Activated CD4-positive, alpha-beta T cell treated with anti-CD3 and anti-CD28 coated beads, Interleukin-2, amount 10 ng/mL, durations not matched to agents 7 days and 5 days (primary cell): Measurements from ENCODE around the gene PROM2. TPM values are rescaled to one million over a fixed set of nuclear protein-coding genes. Genes with fewer than 3 reads are reported as not detected.

Experiments
- CTCF ChIA-PET: fragments of 350-600 bp; sonication (Branson Sonifier 250); formaldehyde crosslinking; loops from one replicate; lab custom pipeline; 2021; ENCODE audit warnings: antibody characterized with exemption; lab: Charles Lee
- POLR2A ChIA-PET: fragments of 350-600 bp; sonication (Branson Sonifier 250); formaldehyde crosslinking; loops from one replicate; lab custom pipeline; 2021; ENCODE audit warnings: antibody characterized with exemption; lab: Charles Lee
- DNase-seq: peaks from one replicate; pipeline ENCODE4 v3.0.0-alpha.2; 2020
- H3K27ac Mint-ChIP-seq: one replicate; pipeline ENCODE4 v1.8.0; 2021; ENCODE audit warnings: mild to moderate bottlenecking, moderate library complexity, mixed read lengths
- H3K27me3 Mint-ChIP-seq: one replicate; pipeline ENCODE4 v1.8.0; 2021; ENCODE audit warnings: mixed read lengths
- H3K36me3 Mint-ChIP-seq: one replicate; pipeline ENCODE4 v1.8.0; 2021; ENCODE audit warnings: low read depth, mixed read lengths
- H3K4me1 Mint-ChIP-seq: one replicate; pipeline ENCODE4 v1.8.0; 2021; ENCODE audit warnings: mixed read lengths
- H3K4me3 Mint-ChIP-seq: one replicate; pipeline ENCODE4 v1.8.0; 2021; ENCODE audit warnings: mild to moderate bottlenecking, moderate library complexity, mixed read lengths
- H3K9me3 Mint-ChIP-seq: one replicate; pipeline ENCODE4 v1.8.0; 2021; ENCODE audit warnings: mixed read lengths
- total RNA-seq, 2 experiments: library from RNA; stranded (reverse); gene quantifications; one replicate each; pipeline ENCODE4 v1.2.3, GENCODE V29; 2021

Gene PROM2
- total RNA-seq, 2 experiments from 2014 or later = 0.08 to 0.42 TPM

DNA sequence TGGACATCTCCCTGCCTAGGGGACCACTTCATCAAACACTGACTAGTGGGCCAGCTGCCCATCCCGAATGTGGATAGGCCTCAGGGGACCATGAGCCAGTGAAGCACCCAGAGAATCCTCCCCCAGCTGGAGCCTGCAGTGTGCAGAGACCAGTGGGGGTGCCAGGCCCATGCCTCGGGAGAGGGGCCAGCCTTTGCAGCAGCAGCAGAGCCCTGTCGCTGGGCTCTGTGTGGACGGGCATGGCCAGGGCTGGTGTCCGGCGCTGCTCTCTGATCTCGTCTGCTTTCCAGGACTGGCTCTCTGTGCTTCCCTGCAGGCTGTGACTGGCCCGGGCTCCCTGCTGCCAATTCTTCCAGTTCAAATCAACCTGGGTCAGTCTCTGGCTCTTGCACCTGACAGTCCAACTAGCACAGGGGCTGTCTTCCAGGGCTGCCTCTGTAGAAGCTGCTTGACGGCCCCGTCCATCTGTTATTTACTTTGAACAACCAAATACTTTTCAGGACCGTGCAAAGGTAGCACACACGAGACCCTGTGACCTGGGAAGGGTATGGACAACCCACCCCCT, 34.3 kb downstream of the PROM2 start:
- Mint-ChIP-seq H3K4me3 (no peak overlapping the region), H3K36me3 (no peaks in the 10 kb centered on the region), H3K4me1 (no peaks in the 10 kb centered on the region), H3K27ac (no peak overlapping the region), H3K27me3 (no peaks in the 10 kb centered on the region), H3K9me3 (no peaks in the 10 kb centered on the region)
- ChIA-PET POLR2A (no interaction called here), CTCF (no interaction called here)
- no peak for DNase-seq

DNA sequence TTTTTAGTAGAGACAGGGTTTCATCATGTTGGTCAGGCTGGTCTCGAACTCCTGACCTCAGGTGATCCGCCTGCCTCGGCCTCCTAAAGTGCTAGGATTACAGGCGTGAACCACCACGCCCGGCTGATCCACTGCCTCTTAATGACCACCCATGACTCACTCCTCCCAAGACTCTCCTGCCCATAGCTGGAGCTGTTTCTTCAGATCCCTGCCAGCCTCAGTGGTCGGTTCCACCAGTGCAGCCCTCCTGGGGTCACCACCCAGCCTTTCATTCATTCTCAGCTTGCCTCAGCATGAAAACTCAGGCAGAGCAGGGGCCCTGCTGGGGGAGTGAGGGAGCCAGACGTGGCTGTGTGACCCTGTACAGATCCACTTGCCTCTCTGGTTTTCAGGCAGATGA, 35.4 kb downstream of the PROM2 start:
- Mint-ChIP-seq H3K27me3 (no peaks in the 10 kb centered on the region), H3K4me3 (no peak overlapping the region), H3K4me1 (no peaks in the 10 kb centered on the region), H3K27ac (no peak overlapping the region), H3K36me3 (no peaks in the 10 kb centered on the region), H3K9me3 (no peaks in the 10 kb centered on the region)
- POLR2A ChIA-PET = no interaction called here
- CTCF ChIA-PET = no interaction called here
- DNase-seq = no peak

DNA sequence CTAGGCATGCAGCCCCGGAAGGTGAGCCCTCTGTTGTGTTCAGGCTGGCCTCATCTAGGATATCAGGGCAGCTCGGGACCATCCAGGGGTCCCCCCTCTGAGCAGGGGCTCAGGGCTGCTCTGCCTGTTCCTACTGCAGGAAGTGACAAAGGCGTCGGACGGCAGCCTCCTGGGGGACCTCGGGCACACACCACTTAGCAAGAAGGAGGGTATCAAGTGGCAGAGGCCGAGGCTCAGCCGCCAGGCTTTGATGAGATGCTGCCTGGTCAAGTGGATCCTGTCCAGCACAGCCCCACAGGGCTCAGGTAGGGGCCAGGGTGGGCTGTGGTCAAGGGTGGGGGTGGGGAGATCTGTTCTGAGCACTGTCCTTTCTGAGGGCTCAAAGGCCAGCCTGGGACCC, 36.0 kb downstream of the PROM2 start:
- Mint-ChIP-seq H3K27ac (no peak overlapping the region), H3K4me1 (no peaks in the 10 kb centered on the region), H3K36me3 (no peaks in the 10 kb centered on the region), H3K9me3 (no peaks in the 10 kb centered on the region), H3K4me3 (no peak overlapping the region), H3K27me3 (no peaks in the 10 kb centered on the region)
- POLR2A ChIA-PET = no interaction called here
- CTCF ChIA-PET = no interaction called here
- no peak for DNase-seq

DNA sequence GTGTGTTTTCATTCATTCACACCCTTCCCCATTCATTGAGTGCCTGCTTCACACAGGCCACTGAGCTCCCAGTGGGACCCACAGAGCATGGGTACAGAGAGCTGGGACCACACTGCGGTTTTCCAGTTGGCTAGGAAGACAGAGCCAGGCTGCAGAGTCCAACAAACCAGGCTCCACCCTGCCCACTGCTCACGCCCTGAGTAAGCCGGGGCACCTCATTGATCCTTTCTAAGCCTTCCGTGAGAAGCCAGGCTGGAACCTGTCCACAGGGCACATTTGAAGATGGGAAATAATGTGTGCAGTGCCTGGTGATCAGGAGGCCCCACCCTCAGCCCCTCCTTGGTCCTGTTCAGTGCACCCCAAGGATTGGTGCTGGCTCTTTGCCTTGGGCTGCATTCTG, 36.4 kb downstream of the PROM2 start:
- ChIA-PET POLR2A (no interaction called here), CTCF (no interaction called here)
- no peaks in the 10 kb centered on the region for H3K36me3 Mint-ChIP-seq
- no peaks in the 10 kb centered on the region for H3K27me3 Mint-ChIP-seq
- DNase-seq = no peak
- H3K9me3 Mint-ChIP-seq = no peaks in the 10 kb centered on the region
- no peaks in the 10 kb centered on the region for H3K4me1 Mint-ChIP-seq
- no peak overlapping the region for H3K27ac Mint-ChIP-seq
- H3K4me3 Mint-ChIP-seq = no peak overlapping the region

DNA sequence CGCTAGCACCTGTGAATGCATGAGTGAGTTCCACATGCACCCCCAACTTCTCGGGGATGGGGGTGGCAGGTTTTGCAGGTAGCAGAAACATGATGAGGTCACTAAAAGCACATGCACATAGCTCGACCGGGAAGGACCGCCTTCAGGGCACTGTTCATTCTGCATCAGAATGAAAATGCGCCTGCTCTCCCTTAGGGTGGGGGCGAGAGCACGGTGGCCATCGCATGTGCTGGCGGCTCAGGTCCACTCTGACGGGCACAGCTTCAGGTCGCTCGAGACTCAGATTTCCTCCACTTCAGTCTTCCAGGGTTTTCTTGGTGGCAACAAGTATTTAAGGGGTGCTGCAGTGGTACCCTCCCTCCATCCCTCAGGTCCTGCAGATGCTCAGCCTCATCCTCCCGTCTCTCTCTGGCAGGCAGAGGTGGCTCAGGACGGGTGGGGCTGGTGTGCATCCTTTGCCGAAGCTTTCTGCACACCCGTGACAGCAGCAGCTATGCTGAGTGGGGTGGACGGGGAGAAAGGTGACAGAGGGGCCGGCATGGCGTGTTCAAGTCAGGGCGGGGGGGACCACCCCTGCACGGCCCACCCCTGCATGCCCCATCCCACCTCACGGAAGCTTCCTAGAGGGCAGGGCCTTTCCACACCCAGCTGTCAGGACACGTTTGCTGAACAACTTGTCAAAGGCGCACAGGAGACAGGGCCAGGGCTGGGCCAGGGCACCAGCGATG, 37.7 kb downstream of the PROM2 start:
- Mint-ChIP-seq H3K36me3 (no peaks in the 10 kb centered on the region), H3K27ac (no peak overlapping the region), H3K4me3 (no peak overlapping the region), H3K27me3 (no peaks in the 10 kb centered on the region), H3K9me3 (no peaks in the 10 kb centered on the region), H3K4me1 (no peaks in the 10 kb centered on the region)
- ChIA-PET CTCF (interaction anchor here (1.0 to 1.2 kb wide), 2 partner anchors 10 to 77 kb away, joined by 3 read pairs; no protein-coding TSS in a partner anchor), POLR2A (no interaction called here)
- no peak for DNase-seq

DNA sequence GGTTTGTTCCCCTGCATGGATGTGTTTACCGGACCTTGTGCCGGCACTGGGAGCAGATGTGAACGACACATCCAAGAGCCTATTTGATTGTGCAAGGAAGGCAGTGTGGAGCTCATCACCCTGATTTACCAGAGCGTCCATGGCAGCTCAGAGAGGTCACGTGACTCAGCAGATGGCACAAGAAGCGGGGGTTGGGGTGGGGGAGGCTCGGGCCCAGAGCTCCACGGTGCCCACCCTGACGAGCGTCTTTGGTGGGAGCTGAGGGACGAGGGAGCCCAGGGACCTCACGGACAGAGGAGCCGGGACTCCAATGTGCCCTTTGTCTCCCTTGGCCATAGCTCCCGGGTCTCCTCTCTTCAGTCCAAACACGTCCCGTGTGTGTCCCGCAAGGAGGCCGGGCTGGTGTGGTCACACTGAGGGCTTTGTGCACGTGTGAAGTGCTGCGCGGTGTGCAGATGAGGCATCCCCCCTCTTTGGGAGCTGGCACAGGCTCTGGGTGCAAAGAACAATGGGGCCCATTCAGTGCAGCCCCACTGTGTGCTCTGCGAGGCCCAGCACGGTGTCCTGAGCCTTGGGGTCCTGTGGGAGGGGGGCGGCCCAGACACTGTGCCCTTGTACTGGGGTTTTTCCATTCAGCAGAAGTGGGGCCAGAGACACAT, 38.4 kb downstream of the PROM2 start:
- no peaks in the 10 kb centered on the region for H3K4me1 Mint-ChIP-seq
- H3K27ac Mint-ChIP-seq = no peak overlapping the region
- no peak for DNase-seq
- no peaks in the 10 kb centered on the region for H3K9me3 Mint-ChIP-seq
- ChIA-PET POLR2A (no interaction called here), CTCF (interaction anchor here (1.0 to 1.2 kb wide), 2 partner anchors 9 to 77 kb away, joined by 3 read pairs; no protein-coding TSS in a partner anchor)
- no peaks in the 10 kb centered on the region for H3K36me3 Mint-ChIP-seq
- no peaks in the 10 kb centered on the region for H3K27me3 Mint-ChIP-seq
- H3K4me3 Mint-ChIP-seq = no peak overlapping the region

DNA sequence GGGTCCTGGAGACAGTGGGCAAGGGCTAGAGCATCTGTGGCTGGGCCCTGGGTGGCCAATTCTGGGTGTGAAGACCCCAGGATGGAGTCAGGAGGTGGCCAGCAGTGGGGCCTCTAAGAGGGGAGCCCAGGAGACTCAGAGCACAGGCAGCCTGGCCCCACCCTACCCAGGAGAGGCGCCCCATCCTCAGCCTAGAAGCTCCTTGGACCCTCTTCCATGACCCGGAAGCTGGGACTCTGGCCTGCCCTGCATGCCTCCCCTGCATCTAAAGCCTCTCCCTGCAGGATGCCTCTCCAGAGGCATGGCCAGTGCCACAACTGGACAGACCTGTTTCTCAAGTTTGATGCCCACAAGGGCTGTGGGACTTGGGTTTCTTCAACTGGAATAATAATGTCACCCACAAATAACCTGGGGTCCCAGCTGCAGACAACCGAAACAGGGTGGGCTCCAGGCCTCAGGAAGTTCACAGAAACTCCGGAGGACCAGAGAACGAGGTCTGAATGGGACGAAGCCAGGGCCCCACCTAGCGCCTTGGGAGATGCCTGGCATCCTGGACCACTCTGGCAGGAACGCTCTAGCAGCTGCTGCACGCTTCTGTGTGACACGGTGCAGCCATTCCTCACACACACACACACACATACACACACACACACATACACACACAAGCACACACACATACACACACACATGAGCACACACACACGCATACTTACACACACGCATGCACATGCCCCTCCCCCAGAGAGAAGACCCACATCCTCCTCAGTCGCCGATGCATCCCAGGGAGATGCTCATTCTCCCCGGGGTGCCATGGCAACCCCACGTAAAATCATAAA, 39.3 kb downstream of the PROM2 start:
- CTCF ChIA-PET = interaction anchor here (1.2 kb wide), 1 partner anchor 76 kb away, joined by 3 read pairs; no protein-coding TSS in a partner anchor
- no peak for DNase-seq
- Mint-ChIP-seq H3K36me3 (no peaks in the 10 kb centered on the region), H3K9me3 (no peaks in the 10 kb centered on the region), H3K27ac (no peak overlapping the region), H3K4me3 (no peak overlapping the region), H3K27me3 (no peaks in the 10 kb centered on the region), H3K4me1 (no peaks in the 10 kb centered on the region)
- POLR2A ChIA-PET = no interaction called here

DNA sequence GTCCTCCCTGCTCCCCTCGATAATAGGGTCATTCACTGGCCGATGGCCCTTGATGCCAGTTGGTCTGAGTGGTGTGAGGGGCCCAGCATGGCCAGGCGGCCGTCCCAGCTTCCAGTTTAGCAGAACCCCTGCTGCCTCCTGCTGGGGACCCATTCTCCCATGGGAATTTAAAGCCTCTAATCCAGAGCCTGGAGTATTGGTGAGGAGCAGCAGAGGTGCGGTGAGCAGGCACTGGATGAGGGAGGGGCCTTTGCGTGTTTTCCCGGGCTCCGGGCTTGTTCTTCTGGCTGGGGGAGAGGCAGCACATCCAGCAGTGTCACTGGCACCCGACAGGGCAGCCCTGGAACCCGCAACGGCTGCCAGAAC, 40.3 kb downstream of the PROM2 start:
- no peak overlapping the region for H3K4me3 Mint-ChIP-seq
- no peaks in the 10 kb centered on the region for H3K36me3 Mint-ChIP-seq
- H3K4me1 Mint-ChIP-seq = no peaks in the 10 kb centered on the region
- H3K9me3 Mint-ChIP-seq = no peaks in the 10 kb centered on the region
- CTCF ChIA-PET = no interaction called here
- no peak for DNase-seq
- H3K27ac Mint-ChIP-seq = no peak overlapping the region
- POLR2A ChIA-PET = no interaction called here
- no peaks in the 10 kb centered on the region for H3K27me3 Mint-ChIP-seq

DNA sequence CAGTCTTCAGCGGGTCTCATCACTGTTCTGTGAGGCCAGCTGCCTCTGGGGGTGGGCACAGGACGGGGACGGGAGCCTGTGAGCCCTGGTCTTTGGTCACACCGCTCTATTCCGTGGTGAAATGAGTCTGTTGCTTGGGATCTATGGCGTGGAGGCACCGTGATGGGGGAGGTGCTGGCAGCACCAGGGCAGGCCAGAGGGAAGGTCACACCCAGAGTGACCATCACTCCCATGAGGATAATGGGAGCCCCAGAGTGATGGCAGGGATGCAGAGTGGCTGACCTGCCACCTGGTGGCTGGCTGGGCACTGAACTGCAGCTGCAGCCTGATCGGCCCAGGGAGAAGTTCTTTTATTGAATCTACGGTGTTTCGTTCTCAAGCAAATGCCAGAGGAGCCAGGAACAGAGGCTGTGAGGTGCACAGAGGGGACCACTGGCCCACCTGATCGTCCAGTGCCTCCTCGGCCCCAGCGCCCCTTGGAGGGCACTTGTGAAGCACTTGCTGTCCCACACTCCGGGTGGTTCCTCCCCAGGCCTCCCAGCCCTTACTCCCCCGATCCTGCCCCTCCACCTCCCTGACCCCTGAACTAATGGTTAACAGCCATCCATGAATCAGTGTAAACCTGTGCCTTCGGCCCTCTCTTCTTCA, 40.8 kb downstream of the PROM2 start:
- DNase-seq = no peak
- H3K27ac Mint-ChIP-seq = no peak overlapping the region
- ChIA-PET POLR2A (no interaction called here), CTCF (no interaction called here)
- no peaks in the 10 kb centered on the region for H3K27me3 Mint-ChIP-seq
- H3K9me3 Mint-ChIP-seq = no peaks in the 10 kb centered on the region
- H3K36me3 Mint-ChIP-seq = no peaks in the 10 kb centered on the region
- no peak overlapping the region for H3K4me3 Mint-ChIP-seq
- no peaks in the 10 kb centered on the region for H3K4me1 Mint-ChIP-seq

DNA sequence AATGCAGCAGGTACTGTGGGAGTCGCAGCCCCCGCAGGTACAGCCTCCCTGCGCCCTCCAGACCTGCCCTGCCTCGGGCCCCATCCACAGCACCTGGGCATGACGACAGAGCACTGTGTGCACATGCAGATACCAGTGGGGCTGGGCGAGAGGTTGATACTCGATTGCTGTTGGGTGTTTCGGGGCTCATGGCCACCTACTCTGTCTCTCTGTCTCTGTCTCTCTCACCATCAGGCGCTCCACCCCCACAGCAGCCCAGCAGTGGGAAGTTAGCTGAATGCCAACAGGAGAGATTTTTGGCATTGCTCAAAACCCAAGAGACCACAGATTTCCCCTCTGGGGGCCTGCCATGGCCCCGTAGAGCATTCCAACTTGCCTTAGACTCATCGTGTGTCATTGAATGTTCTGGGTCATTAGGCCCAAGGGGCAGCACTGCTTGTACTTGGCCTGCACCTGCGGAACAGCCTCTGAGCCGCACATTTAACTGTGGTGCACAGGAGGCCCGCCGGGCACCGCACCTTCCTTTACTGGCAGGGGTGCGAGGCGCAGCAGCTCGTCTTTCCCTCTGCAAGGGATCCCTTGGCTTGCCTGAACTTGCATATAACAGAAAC, 41.7 kb downstream of the PROM2 start:
- DNase-seq = no peak
- Mint-ChIP-seq H3K36me3 (no peaks in the 10 kb centered on the region), H3K4me1 (no peaks in the 10 kb centered on the region), H3K4me3 (no peak overlapping the region), H3K9me3 (no peaks in the 10 kb centered on the region), H3K27ac (no peak overlapping the region), H3K27me3 (no peaks in the 10 kb centered on the region)
- ChIA-PET POLR2A (no interaction called here), CTCF (no interaction called here)

DNA sequence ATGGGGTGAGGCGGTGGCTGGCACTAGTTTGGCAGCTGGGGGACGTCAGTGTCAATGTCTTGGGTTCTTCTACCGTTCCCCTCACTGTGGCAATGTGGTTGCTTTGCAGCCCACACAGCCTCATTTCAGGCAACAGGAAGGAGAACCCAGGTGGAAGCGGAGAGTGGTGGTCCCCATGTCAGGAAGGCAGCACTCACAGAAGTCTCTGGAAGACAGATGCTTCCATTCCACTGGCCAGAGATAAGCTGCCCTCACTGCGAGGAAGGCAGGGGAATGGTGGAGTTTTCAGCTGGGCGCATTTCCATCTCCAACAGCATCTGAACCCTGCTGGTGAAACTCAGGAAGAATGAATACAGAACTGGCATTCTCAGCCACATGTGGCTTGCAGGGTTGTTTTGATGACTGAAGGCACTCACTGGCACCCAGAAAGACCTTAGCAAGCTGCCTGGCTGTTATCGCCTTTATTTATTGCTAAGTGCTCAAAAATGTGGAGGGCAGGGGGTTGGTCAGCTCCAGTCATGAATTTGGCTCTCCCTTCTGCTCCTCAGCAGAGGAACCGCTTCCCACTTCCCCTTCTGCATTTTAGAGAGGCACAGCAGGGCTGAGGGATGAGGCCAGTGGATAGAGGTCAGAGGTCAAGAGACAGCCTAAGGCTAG, 42.3 kb downstream of the PROM2 start:
- H3K27ac Mint-ChIP-seq = no peak overlapping the region
- ChIA-PET CTCF (no interaction called here), POLR2A (no interaction called here)
- no peak overlapping the region for H3K4me3 Mint-ChIP-seq
- H3K4me1 Mint-ChIP-seq = no peaks in the 10 kb centered on the region
- H3K36me3 Mint-ChIP-seq = no peaks in the 10 kb centered on the region
- no peaks in the 10 kb centered on the region for H3K27me3 Mint-ChIP-seq
- no peak for DNase-seq
- no peaks in the 10 kb centered on the region for H3K9me3 Mint-ChIP-seq

DNA sequence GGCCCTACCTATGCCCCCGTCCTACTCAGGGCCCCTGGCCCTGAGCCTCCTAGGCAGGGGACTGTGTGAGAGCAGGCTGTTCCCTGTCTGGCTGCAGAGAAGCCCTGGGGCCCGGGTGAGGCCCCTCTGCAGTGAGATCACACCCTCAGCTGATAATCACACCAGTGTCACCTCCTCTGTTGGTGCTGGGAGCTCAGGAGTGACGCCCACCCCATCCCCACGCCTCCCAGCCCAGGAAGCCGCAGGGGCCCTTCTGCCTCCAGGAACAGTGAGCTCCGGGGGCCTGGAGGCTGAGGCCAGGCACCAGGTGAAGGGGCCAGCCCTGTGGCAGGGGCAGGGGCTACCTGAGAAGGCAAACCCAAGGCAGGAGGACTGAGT, 42.9 kb downstream of the PROM2 start:
- ChIA-PET CTCF (no interaction called here), POLR2A (no interaction called here)
- no peaks in the 10 kb centered on the region for H3K27me3 Mint-ChIP-seq
- no peak overlapping the region for H3K4me3 Mint-ChIP-seq
- H3K4me1 Mint-ChIP-seq = no peaks in the 10 kb centered on the region
- no peaks in the 10 kb centered on the region for H3K36me3 Mint-ChIP-seq
- no peaks in the 10 kb centered on the region for H3K9me3 Mint-ChIP-seq
- no peak for DNase-seq
- no peak overlapping the region for H3K27ac Mint-ChIP-seq
